ENCODE results near the gene SLC22A16.
"Not testable (repeated sequence)": the region's sequence is repeated elsewhere in the genome, so short reads cannot be mapped to it uniquely, and the experiment has no call there.

SLC22A16 gene

DNA sequence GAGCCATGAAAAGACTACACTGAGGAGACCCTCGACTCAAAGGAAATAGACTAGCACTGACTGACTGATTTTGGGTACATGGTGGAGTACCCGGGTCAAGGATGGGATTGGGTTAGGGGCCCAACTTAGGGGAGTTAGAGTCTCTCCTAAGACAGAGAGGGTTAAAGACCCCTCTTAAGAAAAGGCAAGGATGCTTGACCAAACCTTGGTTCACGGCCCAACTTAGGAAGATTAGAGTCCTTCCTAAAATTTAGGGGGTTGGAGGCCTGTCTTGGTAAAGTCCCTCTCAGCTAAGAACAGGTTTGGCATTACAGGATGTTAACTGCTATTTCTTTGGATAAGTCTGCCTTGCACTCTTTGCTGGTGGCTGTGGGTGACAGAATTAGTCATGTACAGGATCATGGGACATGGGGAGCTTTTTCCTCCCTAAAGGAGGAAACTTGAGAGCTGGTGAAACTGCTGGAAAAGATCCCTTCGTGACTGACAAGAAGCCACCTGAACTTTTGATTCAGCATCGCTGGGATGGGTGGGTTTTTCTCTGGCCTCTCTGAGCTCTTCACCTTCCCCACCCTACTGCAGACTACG, 12.3 kb upstream of the SLC22A16 start:
- no peak for DNase-seq (ENCODE audit: low spot score)

DNA sequence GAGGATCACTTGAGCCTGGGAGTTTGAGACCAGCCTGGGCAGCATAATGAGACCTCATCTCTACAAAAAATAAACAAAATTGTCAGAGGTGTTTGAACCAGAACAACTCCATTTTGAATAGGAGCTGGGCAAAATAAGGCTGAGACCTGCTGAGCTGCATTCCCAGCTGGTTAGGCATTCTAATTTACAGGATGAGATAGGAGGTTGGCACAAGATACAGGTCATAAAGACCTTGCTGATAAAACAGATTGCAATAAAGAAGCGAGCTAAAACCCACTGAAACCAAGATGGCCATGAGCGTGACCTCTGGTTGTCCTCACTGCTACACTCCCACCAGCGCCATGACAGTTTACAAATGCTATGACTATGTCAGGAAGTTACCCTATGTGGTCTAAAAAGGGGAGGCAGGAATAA, 11.6 kb upstream of the SLC22A16 start:
- not testable (repeated sequence) for DNase-seq (ENCODE audit: low spot score)

DNA sequence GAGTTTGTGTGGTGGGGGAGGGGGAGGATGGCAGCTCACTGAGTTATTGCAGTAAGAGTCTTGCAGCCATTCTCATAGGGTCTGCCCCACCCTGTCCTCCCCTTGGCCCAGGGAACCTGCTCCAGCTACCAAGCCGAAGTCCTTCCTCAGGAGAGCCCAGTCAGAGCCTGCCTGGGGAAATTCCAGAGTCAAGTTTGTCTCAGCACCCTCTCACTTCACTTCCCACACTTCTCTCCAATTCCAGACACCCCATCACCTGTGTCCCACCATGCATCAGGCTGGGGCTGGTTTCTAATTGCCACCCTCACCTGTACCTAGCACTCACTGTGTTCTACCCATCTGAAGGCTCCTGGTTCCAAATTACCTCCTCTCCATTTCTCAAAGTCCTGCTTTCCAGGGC, 10.3 kb upstream of the SLC22A16 start:
- DNase-seq (ENCODE audit: low spot score): no peak

DNA sequence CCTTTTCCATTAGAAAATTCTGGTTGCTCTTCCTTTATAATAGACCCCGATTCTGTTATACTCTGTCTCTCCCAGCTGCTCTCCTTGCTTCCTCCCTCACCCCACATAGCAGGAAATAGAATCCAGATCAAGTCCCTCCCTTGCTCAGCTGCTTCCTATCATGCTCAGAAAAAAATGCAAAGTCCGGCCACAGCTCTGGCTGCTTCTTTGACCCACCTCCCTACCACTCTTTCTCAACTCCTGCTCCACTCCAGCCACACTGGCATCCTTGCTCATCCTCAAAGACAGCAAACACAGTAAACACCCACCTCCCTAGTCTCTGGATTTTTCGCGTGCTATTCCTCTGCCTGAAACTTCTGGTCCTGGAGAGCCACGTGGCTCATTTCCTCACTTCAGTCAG, 9.1 kb upstream of the SLC22A16 start:
- DNase-seq (ENCODE audit: low spot score): no peak

DNA sequence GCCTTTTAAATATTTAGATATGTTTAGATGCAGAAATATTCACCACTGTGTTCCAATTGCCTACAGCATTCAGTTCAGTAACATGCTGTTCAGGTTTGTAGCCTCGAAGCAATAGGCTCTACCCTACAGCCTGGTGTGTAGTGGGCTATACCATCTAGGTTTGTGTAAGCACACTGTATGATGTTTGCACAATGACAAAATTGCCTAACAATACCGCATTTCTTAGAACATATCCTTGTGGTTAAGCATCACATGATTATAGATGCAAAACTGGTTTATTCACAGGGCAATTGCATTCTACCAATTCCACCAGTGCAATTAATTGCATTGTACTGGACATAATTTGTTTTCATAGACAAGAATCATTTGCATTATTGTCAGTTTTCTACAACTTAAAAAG, 7.9 kb upstream of the SLC22A16 start:
- no peak for DNase-seq (ENCODE audit: low spot score)

DNA sequence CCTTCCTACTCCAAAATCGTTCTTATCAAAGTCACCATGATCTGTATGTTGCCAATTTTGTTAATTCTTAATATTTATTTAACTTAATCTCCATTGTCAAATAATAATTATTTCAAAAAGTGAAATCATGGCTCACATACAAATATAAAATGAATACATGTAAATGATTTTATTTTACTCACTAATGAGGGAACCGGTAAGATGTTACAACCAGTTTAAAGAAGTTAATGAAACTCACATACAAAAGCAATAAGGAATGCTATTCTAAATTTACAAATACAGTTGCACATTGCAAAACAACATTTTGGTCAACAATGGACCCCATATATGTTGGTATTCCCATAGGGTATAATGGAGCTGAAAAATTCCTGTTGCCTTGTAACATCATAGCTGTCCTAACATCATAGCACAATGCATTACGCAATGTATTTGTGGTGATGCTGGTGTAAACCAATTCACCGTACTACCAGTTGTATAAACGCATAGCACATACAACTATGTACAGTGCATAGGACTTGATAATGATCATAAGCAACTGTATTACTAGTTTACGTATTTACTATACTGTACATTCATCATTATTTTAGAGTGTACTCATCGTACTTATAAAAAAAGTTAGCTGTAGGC, 6.5 kb upstream of the SLC22A16 start:
- DNase-seq (ENCODE audit: low spot score): no peak

DNA sequence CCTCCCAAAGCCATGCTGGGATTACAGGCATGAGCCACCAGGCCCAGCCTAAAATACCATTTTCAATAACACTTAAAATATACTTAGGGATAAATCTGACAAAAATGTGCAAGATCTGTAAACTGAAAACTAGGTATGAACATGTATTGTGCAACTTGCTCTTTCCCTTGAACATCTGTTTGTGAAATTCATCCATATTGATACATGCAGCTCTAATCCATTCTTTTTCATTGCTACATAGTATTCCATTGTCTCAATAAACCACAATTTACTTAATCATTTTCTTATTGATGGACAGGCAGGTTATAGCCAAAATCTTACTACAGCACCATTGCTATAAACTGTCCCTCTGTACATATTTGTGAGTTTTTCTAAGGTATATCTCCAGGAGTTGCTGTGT, 4.7 kb upstream of the SLC22A16 start:
- no peak for DNase-seq (ENCODE audit: low spot score)

DNA sequence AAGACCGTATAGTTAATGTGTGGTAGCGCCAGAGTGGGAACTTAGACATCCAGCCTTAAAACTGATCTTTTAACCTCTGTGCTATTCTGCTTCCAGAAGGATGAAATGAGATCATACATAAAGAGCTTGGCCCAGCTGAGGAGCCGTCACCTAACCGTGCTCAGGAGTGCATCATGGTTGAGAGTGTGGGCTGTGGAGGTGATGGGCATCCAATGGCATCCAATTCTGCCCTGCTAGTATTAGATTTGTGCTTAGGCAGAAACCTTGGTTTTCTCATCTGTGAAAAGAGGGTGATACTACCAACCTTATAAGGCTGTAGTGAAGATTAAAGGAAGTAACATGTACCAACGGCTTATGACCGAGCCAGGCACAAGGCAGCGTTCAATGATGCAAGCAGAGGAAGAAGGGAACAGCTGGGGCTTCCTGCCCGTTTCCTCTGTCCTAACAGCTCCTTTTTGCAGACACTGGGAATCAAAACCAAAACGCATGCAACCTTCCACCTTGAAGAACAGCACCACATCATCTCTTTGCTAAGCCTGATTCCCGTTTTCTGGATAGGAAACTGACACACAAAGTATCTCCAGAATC, 1.3 kb downstream of the SLC22A16 start:
- DNase-seq (ENCODE audit: low spot score): no peak

DNA sequence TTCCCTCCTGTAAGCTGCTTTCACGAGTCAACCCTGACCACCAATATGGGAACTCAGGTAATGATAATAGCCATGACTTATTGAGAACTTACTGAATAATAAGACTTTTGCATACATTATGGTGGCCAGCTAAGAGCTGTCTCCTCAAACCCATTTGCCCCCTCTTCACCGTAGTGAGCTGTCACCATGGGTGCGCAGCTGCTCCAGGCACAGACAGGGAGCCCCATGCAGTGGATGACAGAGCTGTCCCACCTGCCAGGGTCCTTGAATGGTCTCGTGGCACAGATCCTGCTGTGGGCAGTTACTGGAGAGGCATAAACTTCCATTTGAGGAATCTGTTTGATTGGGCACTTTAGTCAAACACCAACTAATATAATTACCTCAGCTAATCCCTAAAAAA, 1.9 kb downstream of the SLC22A16 start:
- no peak for DNase-seq (ENCODE audit: low spot score)

DNA sequence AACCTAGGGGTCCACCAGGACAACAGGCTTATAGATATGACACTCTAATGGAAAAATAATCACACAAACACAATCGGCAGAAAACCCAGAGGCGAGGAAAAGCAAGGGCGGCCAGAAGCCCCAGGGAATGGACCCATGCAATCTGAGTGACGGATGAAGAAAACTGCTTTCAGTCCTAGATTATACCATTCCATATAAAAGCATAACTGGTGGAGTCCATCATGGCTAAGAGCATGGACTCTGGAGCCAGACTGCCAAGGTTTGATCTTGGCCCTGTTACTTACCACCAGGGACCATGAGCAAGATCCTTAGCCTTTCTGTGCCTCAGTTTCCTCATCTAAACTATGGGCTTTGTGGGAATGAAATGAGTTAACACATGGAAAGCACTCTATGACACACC, 3.7 kb downstream of the SLC22A16 start:
- DNase-seq (ENCODE audit: low spot score): no peak

DNA sequence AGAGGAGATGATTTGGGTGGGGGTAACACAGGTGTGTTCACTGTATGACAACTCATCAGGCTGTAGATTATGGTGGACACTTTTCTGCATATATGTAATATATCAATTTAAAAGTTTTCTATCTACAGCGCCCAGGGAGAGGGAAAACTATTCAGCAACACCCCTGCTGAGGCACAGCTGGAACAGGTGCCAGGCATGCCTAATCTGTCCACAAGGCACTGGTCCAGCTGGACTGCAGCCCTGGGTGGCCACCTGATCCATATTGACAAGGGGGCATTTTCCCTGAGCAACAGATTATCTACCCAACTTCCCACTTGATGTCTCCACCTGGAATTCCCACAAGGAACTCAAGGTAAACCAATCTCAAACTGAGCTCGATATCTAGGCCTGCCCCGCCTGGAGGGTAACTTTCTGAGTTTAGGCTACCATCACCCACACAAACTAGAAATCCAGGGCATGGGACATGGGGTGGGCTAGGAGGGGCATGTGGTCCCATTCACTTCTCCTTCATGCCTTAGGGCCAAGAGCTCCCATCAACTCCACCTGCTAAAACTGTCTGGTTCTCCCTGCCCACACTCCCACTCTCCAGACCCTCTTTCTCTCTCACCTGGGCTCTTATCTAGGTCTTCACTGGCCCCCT, 4.6 kb downstream of the SLC22A16 start:
- no peak for DNase-seq (ENCODE audit: low spot score)

DNA sequence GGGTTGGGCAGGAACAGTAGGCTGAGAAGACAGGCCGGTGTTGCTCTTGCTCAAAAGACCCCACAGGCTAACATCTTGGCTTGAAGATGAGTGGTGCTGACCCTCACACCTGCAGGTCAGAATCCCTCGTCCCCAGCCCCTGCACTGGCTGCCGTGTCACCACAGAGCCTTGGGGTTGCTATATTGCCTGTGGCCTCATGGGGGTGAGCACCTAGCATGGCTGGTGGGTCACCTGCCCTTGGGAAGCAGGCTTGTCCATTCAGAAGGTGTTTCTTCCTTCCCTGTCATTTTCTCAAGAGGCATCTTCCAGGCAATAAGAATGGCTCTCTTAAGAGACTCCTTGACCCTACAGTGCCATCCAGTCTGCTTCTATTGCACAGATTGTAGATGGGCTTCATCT, 7.7 kb downstream of the SLC22A16 start:
- no peak for DNase-seq (ENCODE audit: low spot score)

DNA sequence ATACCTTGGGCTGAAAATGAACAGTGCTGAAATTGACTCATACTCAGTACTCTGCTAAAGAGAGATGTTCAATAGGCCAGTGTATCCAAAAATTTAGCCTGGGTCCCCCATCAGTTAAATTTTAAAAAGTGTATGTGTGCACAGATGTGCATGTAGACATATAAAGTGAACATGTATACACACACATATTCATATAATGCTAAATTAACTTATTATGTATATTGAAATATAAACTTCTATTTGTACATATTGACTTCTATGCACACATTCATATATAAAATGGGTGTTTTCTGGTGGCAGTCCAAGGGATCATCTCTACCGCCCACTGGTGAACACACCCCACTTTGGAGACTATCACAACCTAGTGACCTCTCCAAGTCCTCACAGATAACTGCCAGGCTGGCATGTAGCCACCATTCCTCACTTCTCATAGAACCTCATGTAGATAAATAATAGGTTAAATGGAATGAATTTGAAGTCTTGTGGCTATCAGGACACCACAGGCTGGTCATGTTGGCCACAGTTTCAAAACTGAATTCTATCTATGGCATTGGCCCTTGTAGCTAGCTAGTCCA, 8.8 kb downstream of the SLC22A16 start:
- no peak for DNase-seq (ENCODE audit: low spot score)

DNA sequence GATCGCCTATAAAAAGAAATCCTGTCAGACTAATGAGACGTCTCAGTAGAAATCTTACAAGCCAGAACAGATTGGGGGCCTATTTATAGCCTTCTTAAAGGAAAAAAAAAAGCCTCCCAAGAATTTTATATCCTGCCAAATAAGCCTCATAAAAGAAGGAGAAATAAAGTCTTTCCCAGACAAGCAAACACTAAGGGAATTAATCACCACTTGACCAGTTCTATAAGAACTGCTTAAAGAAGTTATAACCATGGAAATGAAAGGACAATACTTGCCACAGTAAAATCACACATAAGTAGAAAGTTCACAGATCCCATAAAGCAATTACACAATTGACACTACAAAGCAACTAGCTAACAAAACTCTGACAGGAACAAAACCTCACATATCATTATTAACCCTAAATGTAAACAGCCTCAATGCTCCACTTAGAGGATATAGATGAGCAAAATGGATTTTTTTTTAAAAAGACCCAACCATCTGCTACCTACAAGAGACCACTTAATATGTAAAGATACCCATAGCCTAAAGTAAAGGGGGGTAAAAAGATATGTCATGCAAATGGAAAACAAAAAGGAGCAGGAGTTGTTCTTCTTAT, 13.4 kb downstream of the SLC22A16 start:
- DNase-seq (ENCODE audit: low spot score): no peak

DNA sequence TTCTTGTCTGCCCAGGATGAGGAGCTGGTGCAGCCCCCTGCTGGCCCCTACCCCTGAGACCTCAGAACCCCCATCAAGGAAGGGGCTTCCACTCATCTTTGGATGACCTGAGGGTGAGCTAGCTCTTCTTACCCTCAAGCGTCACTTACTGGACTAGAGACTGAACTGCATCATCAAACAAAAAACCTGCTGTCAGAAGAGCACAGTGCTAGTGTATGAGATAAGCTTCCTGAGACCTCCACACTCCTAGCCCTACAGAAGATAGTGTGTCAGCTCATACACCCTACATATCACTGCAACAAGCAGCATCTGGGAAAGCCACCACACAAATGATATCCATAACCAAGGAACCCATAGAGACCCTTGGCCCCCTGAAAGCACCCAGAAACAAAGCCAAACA, 15.0 kb downstream of the SLC22A16 start:
- no peak for DNase-seq (ENCODE audit: low spot score)

DNA sequence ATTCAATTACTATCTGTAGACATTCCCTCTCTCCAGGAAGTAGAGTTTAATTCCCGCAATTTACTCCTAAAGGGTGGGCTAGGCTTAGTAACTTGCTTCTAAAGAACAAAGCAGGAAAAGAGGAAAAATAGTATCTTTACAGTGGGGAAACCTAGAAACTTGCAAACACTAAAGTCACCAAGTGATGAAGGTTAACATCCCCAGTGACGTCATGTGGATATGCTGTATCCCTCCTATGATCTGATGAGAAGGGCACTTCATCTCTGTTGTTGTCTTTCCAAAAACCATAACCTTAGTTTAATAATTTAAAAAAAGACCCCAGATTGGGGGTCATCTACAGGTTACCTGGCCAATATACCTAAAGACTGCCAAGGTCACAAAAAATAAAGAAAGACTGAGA, 17.3 kb downstream of the SLC22A16 start:
- no peak for DNase-seq (ENCODE audit: low spot score)

DNA sequence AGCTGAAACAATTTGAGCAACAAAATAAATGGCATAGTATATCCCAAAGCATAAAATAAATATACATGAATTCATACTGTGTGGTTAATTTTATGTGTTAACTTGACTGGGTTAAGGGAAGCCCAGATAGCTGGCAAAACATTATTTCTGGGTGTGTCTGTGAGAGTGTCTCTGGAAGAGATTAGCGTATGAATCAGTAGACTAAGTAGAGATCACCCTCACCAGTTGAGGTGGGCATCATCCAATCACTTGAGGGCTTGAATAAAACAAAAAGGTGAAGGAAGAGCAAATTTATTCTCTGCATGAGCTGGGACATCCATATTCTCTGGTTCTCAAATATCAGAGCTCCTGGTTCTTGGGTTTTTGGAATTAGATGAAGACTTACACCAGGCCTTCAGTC, 17.9 kb downstream of the SLC22A16 start:
- DNase-seq (ENCODE audit: low spot score): no peak

DNA sequence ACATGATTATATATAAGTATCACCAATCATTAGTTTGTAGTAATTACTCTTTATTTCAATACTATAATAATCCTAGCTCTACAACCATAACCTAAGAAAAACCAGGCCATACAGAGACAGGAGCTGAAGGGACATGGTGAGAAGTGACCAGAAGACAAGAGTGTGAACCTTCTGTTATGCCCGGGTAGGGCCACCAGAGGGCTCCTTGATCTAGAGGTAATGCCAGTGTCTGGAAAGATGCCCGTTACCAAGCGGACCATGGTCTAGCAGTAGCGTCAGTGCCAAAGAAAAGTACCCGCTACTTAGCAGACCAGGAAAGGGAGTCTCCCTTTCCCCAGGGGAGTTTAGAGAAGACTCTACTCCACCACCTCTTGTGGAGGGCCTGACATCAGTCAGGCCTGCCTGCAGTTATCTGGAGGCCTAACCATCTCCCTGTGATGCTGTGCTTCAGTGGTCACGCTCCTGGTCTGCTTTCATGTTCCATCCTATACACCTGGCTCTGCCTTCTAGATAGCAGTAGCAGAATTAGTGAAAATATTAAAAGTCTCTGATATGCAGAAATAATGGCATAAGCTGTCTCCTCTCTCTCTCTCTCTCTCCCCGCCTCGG, 18.7 kb downstream of the SLC22A16 start:
- not testable (repeated sequence) for DNase-seq (ENCODE audit: low spot score)

DNA sequence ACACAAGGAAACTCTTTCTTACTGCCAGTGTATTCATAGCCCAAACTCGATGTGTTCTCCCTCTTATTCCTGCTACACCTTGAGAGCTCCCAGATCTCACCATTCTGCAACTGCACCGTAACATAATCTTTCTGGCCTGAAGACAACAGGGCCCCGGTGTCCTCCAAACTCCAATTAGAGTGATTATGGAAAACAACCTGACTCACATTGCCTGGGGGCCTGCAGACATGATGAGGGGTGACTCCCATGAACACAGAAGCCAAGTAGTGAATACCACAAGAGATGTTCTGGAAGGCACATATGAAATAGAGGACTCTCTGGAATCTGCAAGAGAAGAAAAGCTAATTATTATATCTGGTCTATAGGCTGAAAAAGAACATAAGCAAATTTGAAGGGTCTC, 19.7 kb downstream of the SLC22A16 start:
- DNase-seq (ENCODE audit: low spot score): no peak

DNA sequence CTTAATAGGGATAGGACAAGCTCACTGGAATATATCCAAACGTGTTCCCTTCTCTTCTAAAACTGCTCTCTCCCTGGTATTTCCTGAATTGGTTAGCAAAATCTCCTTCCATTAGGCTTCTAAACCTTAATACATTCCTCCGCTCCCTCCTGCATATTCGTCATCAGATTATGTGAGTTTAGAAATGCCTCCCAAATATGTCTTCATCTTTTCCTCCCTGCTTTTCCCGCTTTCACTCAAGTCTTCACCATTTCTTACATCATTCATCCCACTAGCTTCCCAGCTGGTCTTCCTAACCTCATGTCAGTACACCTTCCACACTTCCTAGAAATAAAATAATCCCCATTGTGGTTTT, 26.9 kb downstream of the SLC22A16 start:
- DNase-seq (ENCODE audit: low spot score): no peak

DNA sequence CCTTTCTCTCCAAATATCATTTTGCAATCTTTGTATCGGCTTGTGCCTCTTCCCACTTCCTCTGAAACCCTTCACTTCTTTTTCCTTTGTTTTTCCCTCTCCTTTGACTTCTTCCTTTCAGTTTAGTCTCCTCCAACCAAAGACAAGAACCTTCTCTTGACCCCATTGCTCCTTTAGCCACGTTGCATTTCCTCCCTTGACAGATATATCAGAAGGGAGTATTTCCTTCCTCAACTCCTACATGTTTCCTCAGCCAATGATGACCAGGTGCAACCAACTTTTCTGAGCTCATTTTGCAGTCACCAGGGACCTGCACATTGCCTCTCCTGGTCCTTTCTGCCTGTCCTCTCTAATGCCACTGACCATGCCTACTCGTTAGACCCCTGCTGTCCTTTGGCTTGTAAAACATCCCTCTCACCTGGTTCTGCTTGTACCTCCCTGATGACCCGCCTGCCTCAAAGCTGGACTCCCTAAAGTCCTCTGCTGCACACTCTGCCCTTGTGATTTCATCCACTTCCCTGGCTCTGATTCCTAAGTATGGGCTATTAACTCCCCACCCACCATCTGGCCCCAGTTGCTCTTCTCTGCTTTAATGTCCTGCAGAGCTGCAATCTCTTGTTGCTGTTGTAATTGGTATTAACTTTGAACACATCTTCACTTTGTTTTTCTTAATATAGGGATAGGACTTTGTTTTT, 27.4 kb downstream of the SLC22A16 start:
- DNase-seq (ENCODE audit: low spot score): no peak

DNA sequence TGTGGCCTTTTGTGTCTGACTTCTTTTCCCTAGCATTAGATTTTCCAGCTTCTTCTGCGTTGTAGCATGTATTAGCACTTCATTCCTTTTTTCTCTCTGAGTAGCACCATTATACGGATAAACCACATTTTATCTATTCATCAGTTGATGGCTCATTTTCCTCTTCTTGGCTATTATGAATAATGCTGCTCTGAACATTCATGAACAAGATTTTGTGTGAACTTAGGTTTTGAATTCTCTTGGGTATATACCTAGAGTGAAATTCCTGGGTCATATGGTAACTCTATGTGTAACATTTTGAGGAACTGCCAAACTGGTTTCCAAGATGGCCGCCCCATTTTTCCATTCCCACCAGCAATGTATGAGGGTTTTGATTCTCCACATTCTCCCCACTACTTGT, 28.7 kb downstream of the SLC22A16 start:
- no peak for DNase-seq (ENCODE audit: low spot score)
